Pancreas (tissue), 10 donors: ENCODE measurements around the gene ABCC8. TPM values are rescaled to one million over a fixed set of nuclear protein-coding genes. Genes with fewer than 3 reads are reported as not detected.

ENCODE experiments used
- ATAC-seq, 4 donors: fragments of 200-7000 bp; cut with Tn5 transposase; one replicate each; pipeline versions ENCODE4 v1.8.0 to v1.9.1; 2020; ENCODE audit warnings: mild to moderate bottlenecking in 4 of 4, moderate library complexity in 4 of 4
- DNase-seq, 6 donors: peaks; one replicate each; pipeline ENCODE4 v3.0.0-alpha.2; 2020
- FAIRE-seq: peaks from 2 replicates; lab custom pipeline; 2012; peaks lifted over from hg19 to GRCh38; lab: Jason Lieb, UNC
- H3K27ac ChIP-seq, 4 donors: fragments of 200-600 bp; sonication (generic); 1 replicate in 3 of 4; 2 replicates in 1 of 4; pipeline versions ENCODE4 v1.5.0 to v1.8.0; 2020
- H3K27me3 ChIP-seq, 4 donors: fragments of 200-600 bp; one replicate each; pipeline ENCODE4 v1.8.0; 2021
- H3K36me3 ChIP-seq, 3 donors: fragments of 200-600 bp; sonication (generic) in 1 of 3; one replicate each; pipeline versions ENCODE4 v1.5.0 to v1.8.0; 2020 to 2021
- H3K4me1 ChIP-seq, 3 donors: fragments of 200-600 bp; one replicate each; pipeline ENCODE4 v1.8.0; 2021
- H3K4me3 ChIP-seq, 4 donors: fragments of 200-600 bp; sonication (generic) in 2 of 4; one replicate each; pipeline versions ENCODE4 v1.5.0 to v1.8.0; 2020 to 2021
- H3K9me3 ChIP-seq, 4 donors: fragments of 200-600 bp; one replicate each; pipeline ENCODE4 v1.8.0; 2021
- CTCF ChIP-seq, 4 donors: fragments of 200-600 bp; sonication (generic) in 3 of 4; IDR thresholded peaks; one replicate each; pipeline versions ENCODE4 v1.5.0 to v1.8.0; 2021; ENCODE audit warnings: antibody characterized with exemption in 4 of 4
- WGBS, 2 donors: extraction: QIAGEN DNeasy Blood & Tissue Kit; methylation state at CpG; one replicate each; pipeline ENCODE4 v1.1.7; 2013; 5-methylcytosine and 5-hydroxymethylcytosine counted together
- intact Hi-C, 3 donors: fragments of 100-400 bp; cut with DNase I; formaldehyde crosslinking; loops; one replicate each; pipeline versions ENCODE4 v1.11.1 to v1.14.2; 2022
- polyA plus RNA-seq, 2 donors: library from polyadenylated mRNA; stranded (reverse); fragments of 200-250 nt; gene quantifications; one replicate each; pipeline ENCODE4 v1.2.3, GENCODE V29; 2013
- total RNA-seq, 6 donors: library from RNA; stranded (reverse); fragmentation: NEBNext Ultra II Directional in 4 of 6; extraction: Animal tissue kit (Norgen Biotek cat#: 25700) in 4 of 6; gene quantifications; one replicate each; pipeline versions ENCODE4 v1.2.1 to v1.2.4, GENCODE V29; 2021 to 2023
- donor health status: healthy with polysubstance abuse.
- donor health status: DM: no; HTN: no; CAD: no; lungs with moderate emphysema.
- donor health status: DM: no; HTN: no; CAD: no.
- donor health status: control.
- donor health status: control.
- donor health status: Bipolar disorder and iron deficiency.
- donor health status: DM: yes; HTN: yes; CAD: no.
- donor health status: DM: no; HTN: no; CAD: no.
- donor health status: DM: no; HTN: no; CAD: no.
- donor health status: DM: yes; HTN: yes; CAD: no.

The ABCC8 gene
- total and polyA plus RNA-seq, 8 donors: 14.9 to 917 (median 53.2) TPM

- TF ChIP-seq CTCF (IDR thresholded peaks at IDR 0.05): peak in 3 of 4 donors; percentile 10 to 38 (median 17)
- peak overlapping the region; percentile 62 to 84 (median 78) for H3K27ac ChIP-seq
- peak; percentile 81 to 95 (median 93) for DNase-seq
- no peak overlapping the region for H3K4me3 ChIP-seq
- no peaks in the 10 kb centered on the region for H3K36me3 ChIP-seq
- 35 to 41% methylated on average over 15 of the region's 15 CpGs for WGBS, 2 donors
- no peaks in the 10 kb centered on the region for H3K9me3 ChIP-seq
- H3K4me1 ChIP-seq: peaks cover 8 to 13% (median 10%) of the 10 kb centered on the region in 3 donors
- ATAC-seq: peak; percentile 92 to 99 (median 98)
- intact Hi-C loops: no loop called here
- no peaks in the 10 kb centered on the region for H3K27me3 ChIP-seq
- FAIRE-seq: no peak
These were observed 71.2 kb downstream of the ABCC8 start for GRCh38 chr11:17405232-17406005.

GRCh38 chr11:17403980-17404759 is 72.5 kb downstream of the ABCC8 start:
- no peak for FAIRE-seq
- Histone ChIP-seq H3K9me3 (no peaks in the 10 kb centered on the region), H3K36me3 (no peaks in the 10 kb centered on the region), H3K27ac (no peak overlapping the region), H3K4me3 (no peak overlapping the region), H3K4me1 (peaks cover 8 to 13% (median 10%) of the 10 kb centered on the region in 3 donors), H3K27me3 (no peaks in the 10 kb centered on the region)
- peak in 2 of 6 donors; percentile 40 to 45 for DNase-seq
- WGBS, 2 donors: 89 to 90% methylated on average over 18 of the region's 18 CpGs
- peak in 1 of 4 donors; percentile 26 for ATAC-seq
- TF ChIP-seq CTCF (IDR thresholded peaks at IDR 0.05): no peak
- intact Hi-C loops: no loop called here

GRCh38 chr11:17402486-17402885 is 74.2 kb downstream of the ABCC8 start:
- H3K4me1 ChIP-seq: peaks cover 8 to 13% (median 10%) of the 10 kb centered on the region in 3 donors
- 96% methylated on average over 8 of the region's 8 CpGs for WGBS, 2 donors
- TF ChIP-seq CTCF (IDR thresholded peaks at IDR 0.05): no peak
- no peak for FAIRE-seq
- no peaks in the 10 kb centered on the region for H3K9me3 ChIP-seq
- no peak overlapping the region for H3K4me3 ChIP-seq
- H3K27ac ChIP-seq: no peak overlapping the region
- no peak for DNase-seq
- no peaks in the 10 kb centered on the region for H3K36me3 ChIP-seq
- H3K27me3 ChIP-seq: no peaks in the 10 kb centered on the region
- ATAC-seq: no peak
- intact Hi-C loops: no loop called here

GRCh38 chr11:17401841-17402240 is 74.8 kb downstream of the ABCC8 start:
- Histone ChIP-seq H3K27me3 (no peaks in the 10 kb centered on the region), H3K36me3 (no peaks in the 10 kb centered on the region), H3K4me3 (no peak overlapping the region), H3K27ac (no peak overlapping the region), H3K4me1 (peaks cover 8 to 13% (median 10%) of the 10 kb centered on the region in 3 donors), H3K9me3 (no peaks in the 10 kb centered on the region)
- TF ChIP-seq CTCF (IDR thresholded peaks at IDR 0.05): no peak
- no peak for ATAC-seq
- no peak for FAIRE-seq
- intact Hi-C loops: no loop called here
- WGBS, 2 donors: 86 to 89% methylated on average over 8 of the region's 8 CpGs
- DNase-seq: no peak
